KOPT-K1 (cell line): ENCODE measurements around the gene LMO7.

ENCODE experiments used
- H3K27ac ChIP-seq: fragments of 200-600 bp; sonication (generic); 2 replicates; pipeline ENCODE4 v1.5.1; 2016; ENCODE audit warnings: antibody characterized with exemption, mild to moderate bottlenecking, low read depth, low read length; ENCODE audit not compliant: poor library complexity, severe bottlenecking
- H3K36me3 ChIP-seq: fragments of 200-600 bp; sonication (generic); 2 replicates; pipeline ENCODE4 v1.5.1; 2017; ENCODE audit warnings: antibody characterized with exemption, mild to moderate bottlenecking, low read length, moderate library complexity; ENCODE audit not compliant: insufficient read depth
- H3K9me3 ChIP-seq: fragments of 200-600 bp; sonication (generic); 2 replicates; pipeline ENCODE4 v1.5.1; 2017; ENCODE audit warnings: antibody characterized with exemption, low read length, mild to moderate bottlenecking; ENCODE audit not compliant: insufficient read depth, poor library complexity, severe bottlenecking

LMO7 gene

DNA sequence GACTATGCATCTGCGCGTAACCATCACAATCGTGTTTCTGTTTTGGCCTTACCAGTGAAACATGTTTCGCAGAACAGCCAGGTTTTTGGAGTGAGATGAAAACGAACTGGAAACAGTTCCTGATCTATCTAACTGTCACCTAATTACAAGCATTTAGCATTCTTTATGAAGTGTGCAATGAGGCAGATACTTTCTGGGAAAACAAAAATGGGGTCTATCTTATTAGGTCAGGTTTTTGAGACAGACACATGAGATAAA lies 182.8 kb downstream of the LMO7 start:
- Histone ChIP-seq H3K27ac (no peak overlapping the region), H3K36me3 (no peaks in the 10 kb centered on the region)

DNA sequence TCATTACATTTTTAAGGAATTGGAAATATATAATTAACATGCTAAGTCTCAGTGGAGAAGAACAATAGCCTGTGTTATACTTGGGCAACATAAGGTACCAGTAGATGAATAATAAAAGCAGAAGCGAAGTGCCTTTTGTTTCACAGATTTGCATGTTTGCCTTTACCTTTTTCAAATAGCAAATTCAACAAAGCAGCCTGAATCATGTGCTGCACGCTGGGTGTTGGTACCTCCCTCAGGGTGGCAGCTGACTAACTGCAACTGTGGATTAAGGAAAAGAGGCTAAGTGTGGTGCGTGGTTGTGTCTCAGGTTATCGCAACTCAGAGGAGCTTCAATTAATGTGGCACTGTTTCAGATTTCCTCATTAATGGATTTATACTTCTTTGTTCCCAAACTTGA lies 189.0 kb downstream of the LMO7 start:
- Histone ChIP-seq H3K27ac (no peak overlapping the region), H3K36me3 (no peaks in the 10 kb centered on the region), H3K9me3 (no peaks in the 10 kb centered on the region)

More for the DNA sequence above, 182.8 kb downstream of the LMO7 start:
- no peaks in the 10 kb centered on the region for H3K9me3 ChIP-seq

- Histone ChIP-seq H3K9me3 (no peaks in the 10 kb centered on the region), H3K27ac (no peak overlapping the region), H3K36me3 (no peaks in the 10 kb centered on the region)
These were observed 189.5 kb downstream of the LMO7 start for GRCh38 chr13:75825594-75825993.

GRCh38 chr13:75826391-75826790 lies 190.3 kb downstream of the LMO7 start:
- Histone ChIP-seq H3K36me3 (no peaks in the 10 kb centered on the region), H3K9me3 (no peaks in the 10 kb centered on the region), H3K27ac (no peak overlapping the region)

DNA sequence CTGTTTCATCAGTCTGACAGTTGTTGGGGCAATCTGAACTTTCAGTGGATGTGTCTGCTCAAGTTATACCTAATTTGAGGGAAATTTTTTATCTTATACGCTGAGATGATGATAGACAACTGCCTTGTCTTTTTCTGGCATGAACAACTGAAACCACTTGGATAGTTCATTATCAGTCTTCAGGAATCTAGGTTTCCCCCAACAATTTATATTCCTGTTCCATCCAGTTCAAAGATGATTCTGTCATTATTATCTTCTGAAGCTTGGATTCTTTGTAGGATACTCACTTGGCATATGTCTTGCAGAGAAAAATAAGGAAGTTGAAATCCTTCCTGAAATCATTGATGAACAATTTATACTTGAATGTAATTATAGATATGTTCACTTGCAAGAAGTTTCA lies 193.7 kb downstream of the LMO7 start:
- Histone ChIP-seq H3K36me3 (no peaks in the 10 kb centered on the region), H3K9me3 (no peaks in the 10 kb centered on the region)

GRCh38 chr13:75830842-75831241 lies 194.7 kb downstream of the LMO7 start:
- no peaks in the 10 kb centered on the region for H3K9me3 ChIP-seq
- no peaks in the 10 kb centered on the region for H3K36me3 ChIP-seq
- H3K27ac ChIP-seq: no peak overlapping the region

More for the DNA sequence above, 193.7 kb downstream of the LMO7 start:
- no peak overlapping the region for H3K27ac ChIP-seq

DNA sequence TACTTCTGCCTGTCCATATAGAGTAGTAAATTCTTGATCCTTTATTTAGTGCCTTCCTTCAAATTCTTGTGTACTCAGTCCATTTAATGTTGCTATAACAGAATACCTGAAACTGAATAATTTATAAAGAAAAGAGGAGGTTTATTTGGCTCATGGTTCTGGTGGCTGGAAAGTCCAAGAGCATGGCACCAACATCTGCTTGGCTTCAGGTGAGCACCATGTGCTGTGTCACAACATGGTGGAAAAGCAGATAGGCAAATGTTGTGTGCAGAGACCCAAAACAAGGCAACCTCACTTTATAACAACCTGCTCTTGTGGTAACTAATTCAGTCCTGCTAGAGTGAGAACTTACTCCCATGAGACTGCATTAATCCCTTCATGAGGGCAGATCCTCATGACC lies 195.3 kb downstream of the LMO7 start:
- H3K36me3 ChIP-seq: no peaks in the 10 kb centered on the region
- H3K9me3 ChIP-seq: no peaks in the 10 kb centered on the region
- H3K27ac ChIP-seq: no peak overlapping the region

DNA sequence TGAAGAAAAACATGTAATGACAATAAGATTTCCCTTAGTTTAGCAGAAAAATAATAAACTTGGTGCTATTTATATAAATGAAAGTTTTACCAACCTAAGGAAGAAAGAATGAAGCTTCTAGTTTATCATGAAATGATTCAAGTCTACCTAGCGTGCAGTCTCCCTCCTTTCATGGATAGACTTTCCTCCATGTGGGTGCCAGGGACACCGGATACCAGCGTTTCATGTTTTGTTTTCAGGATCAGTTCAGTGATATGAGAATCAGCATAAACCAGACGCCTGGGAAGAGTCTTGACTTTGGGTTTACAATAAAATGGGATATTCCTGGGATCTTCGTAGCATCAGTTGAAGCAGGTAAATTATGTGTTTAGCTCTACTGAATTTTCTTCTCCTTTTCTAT lies 196.7 kb downstream of the LMO7 start:
- Histone ChIP-seq H3K9me3 (no peaks in the 10 kb centered on the region), H3K27ac (no peak overlapping the region), H3K36me3 (no peaks in the 10 kb centered on the region)

GRCh38 chr13:75836441-75836840 lies 200.3 kb downstream of the LMO7 start:
- no peaks in the 10 kb centered on the region for H3K36me3 ChIP-seq
- H3K27ac ChIP-seq: no peak overlapping the region

GRCh38 chr13:75838366-75839005 lies 202.4 kb downstream of the LMO7 start:
- H3K27ac ChIP-seq: no peak overlapping the region
- peaks cover 8% of the 10 kb centered on the region; the same call in 1 of the 2 replicates for H3K36me3 ChIP-seq
- no peaks in the 10 kb centered on the region for H3K9me3 ChIP-seq

More at GRCh38 chr13:75836441-75836840, 200.3 kb downstream of the LMO7 start:
- H3K9me3 ChIP-seq: no peaks in the 10 kb centered on the region

DNA sequence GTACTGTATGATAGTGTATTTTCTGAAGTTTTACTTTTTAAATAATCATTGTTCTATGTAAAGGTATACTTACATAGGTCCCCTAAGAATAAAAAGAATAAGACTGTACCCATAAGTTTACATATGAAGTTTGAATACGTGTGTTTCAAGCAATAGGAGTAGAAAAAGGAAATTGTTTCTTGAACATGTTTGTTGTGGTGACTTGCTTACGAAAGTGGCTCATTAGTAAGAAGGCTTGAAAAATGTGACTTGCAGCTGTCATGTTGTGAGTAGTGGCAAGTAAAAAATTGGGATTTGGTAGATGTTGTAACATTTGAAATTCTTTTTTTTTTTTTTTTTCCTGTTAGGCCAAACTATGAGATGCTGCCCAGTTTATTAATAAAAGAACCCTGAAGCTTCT lies 203.3 kb downstream of the LMO7 start:
- no peaks in the 10 kb centered on the region for H3K9me3 ChIP-seq
- H3K36me3 ChIP-seq: peaks cover 8% of the 10 kb centered on the region; the same call in 1 of the 2 replicates
- no peak overlapping the region for H3K27ac ChIP-seq

DNA sequence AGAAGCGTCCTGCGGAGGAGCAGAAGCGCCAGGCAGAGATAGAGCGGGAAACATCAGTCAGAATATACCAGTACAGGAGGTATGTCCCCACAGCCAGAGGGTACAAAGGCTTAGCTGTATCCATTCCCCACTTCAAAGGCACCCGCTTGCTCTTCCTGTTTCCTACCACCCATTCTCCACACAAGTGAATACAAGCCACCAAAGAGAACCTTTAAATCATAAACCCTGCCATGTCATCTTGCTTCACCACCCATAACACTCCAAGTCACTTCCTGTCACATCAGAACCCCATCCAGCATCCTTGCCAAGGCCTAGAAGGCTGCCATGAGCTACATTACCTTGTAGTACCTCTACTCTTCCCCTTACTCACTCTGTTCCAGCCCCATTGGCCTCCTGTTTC lies 205.8 kb downstream of the LMO7 start:
- H3K27ac ChIP-seq: no peak overlapping the region
- H3K36me3 ChIP-seq: peaks cover 8% of the 10 kb centered on the region; the same call in 1 of the 2 replicates
- H3K9me3 ChIP-seq: no peaks in the 10 kb centered on the region

DNA sequence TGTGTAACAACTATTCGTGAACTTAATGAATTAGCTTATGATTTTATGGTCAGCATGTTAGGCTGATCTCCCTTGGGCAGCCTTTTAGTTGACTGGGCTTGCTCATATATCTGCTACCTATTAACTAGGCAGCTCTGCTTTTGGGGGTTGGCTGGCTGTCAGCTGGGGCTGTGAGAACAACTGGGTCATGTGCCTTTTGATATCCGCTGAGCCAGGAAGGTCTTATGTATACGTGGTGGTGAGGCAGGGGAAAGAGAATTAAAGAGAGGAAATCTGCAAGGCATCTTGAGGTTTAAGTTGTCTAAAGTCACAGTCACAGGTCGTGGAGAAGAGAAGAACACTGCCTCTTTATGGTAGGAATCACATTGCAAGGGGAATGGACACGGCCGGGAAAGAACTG lies 206.9 kb downstream of the LMO7 start:
- Histone ChIP-seq H3K27ac (no peak overlapping the region), H3K36me3 (peaks cover 8% of the 10 kb centered on the region; the same call in 1 of the 2 replicates), H3K9me3 (no peaks in the 10 kb centered on the region)

DNA sequence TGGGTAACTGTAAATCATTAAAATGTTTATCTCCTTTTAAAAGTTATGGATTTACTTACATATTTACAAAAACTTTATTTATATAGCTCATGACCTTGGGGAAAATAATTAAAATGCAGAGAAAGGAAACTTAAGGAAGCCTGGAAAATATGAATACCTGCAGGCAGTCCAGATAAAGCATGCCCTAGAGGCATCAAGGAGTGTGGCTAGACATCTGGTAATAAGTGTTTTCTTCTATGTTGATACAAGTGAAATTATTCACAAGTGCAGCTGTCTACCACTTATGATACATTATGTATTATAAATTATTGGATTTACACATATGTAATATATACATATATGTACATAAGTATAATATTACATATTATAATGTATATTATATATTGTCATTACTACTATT lies 207.9 kb downstream of the LMO7 start:
- H3K9me3 ChIP-seq: no peaks in the 10 kb centered on the region
- no peak overlapping the region for H3K27ac ChIP-seq
- peaks cover 8% of the 10 kb centered on the region; the same call in 1 of the 2 replicates for H3K36me3 ChIP-seq

DNA sequence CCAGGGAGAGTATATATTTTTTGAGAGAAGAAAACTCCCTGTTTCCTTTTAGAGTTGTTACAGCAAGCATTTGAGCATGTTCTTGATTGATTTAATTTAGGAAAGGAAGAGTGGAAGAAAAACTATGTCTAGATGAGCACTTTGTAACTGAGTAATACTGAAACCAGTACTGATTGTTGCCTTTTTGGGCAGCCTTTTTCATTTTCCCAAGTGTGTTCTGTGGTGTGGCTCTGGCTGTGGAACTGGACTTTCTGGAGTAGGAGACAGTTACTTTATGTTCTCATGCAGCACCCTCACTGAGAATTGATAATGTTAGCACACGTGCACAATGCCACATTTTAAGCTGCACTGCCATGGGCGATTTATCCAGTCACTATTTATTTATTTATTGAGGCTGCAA lies 211.5 kb downstream of the LMO7 start:
- no peak overlapping the region for H3K27ac ChIP-seq
- no peaks in the 10 kb centered on the region for H3K9me3 ChIP-seq
- peaks cover 8% of the 10 kb centered on the region; the same call in 1 of the 2 replicates for H3K36me3 ChIP-seq

DNA sequence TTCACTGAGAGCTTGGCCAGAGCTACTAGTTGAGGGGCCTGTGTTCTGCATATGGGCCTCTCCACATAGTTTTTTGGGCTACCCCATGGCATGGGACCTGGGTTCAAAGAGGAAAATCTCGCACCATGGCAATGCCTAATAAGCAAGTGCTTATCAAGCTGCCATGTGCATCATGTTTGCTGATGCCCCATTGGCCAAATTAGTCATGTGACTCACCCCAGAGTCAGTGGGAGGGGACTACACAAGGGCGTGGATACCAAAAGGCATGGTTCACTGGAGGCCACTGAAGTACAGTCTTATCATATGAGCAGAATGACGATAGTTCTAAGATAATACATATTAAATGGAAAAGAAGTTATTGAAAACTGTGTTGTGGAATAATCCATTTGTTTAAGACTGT lies 214.8 kb downstream of the LMO7 start:
- Histone ChIP-seq H3K27ac (no peak overlapping the region), H3K36me3 (peaks cover 3% of the 10 kb centered on the region; the same call in 1 of the 2 replicates)

More for the DNA sequence above, 214.8 kb downstream of the LMO7 start:
- H3K9me3 ChIP-seq: no peaks in the 10 kb centered on the region
